HG02763 (cell line): ENCODE data around the gene DPP6.
"Not testable (repeated sequence)": the region's sequence is repeated elsewhere in the genome, so short reads cannot be mapped to it uniquely, and the experiment has no call there.

Experiments used
- ATAC-seq: cut with Tn5 transposase; IDR thresholded peaks from one replicate; pipeline ENCODE4 v1.9.1; 2021; ENCODE audit warnings: mild to moderate bottlenecking, moderate library complexity; ENCODE audit not compliant: unreplicated experiment

Gene DPP6

GRCh38 chr7:154072395-154073181 lies 20.4 kb downstream of the DPP6 start:
- not testable (repeated sequence) for ATAC-seq

- not testable (repeated sequence) for ATAC-seq
Measured at GRCh38 chr7:154078523-154078922, 26.3 kb downstream of the DPP6 start.

- ATAC-seq, result not testable (repeated sequence)
Measured at GRCh38 chr7:154080249-154080648, 28.1 kb downstream of the DPP6 start.

- ATAC-seq, result not testable (repeated sequence)
Measured at GRCh38 chr7:154087037-154087725, 35.0 kb downstream of the DPP6 start.

GRCh38 chr7:154092093-154092492 lies 39.9 kb downstream of the DPP6 start:
- ATAC-seq, result not testable (repeated sequence)

GRCh38 chr7:154095201-154095600 lies 43.0 kb downstream of the DPP6 start:
- not testable (repeated sequence) for ATAC-seq

GRCh38 chr7:154105063-154105462 lies 52.9 kb downstream of the DPP6 start:
- not testable (repeated sequence) for ATAC-seq

- ATAC-seq, result not testable (repeated sequence)
Measured at GRCh38 chr7:154109615-154110014, 57.4 kb downstream of the DPP6 start.

GRCh38 chr7:154113732-154114351 lies 61.6 kb downstream of the DPP6 start:
- ATAC-seq, result not testable (repeated sequence)

- ATAC-seq, result not testable (repeated sequence)
Measured at GRCh38 chr7:154117411-154118390, 65.5 kb downstream of the DPP6 start.

GRCh38 chr7:154120825-154121224 lies 68.6 kb downstream of the DPP6 start:
- ATAC-seq, result not testable (repeated sequence)

- ATAC-seq, result not testable (repeated sequence)
Measured at GRCh38 chr7:154122720-154123119, 70.5 kb downstream of the DPP6 start.

GRCh38 chr7:154123397-154123796 lies 71.2 kb downstream of the DPP6 start:
- not testable (repeated sequence) for ATAC-seq

- not testable (repeated sequence) for ATAC-seq
Measured at GRCh38 chr7:154129142-154129541, 76.9 kb downstream of the DPP6 start.

- not testable (repeated sequence) for ATAC-seq
Measured at GRCh38 chr7:154132617-154133016, 80.4 kb downstream of the DPP6 start.

- not testable (repeated sequence) for ATAC-seq
Measured at GRCh38 chr7:154133703-154134277, 81.6 kb downstream of the DPP6 start.

GRCh38 chr7:154134698-154135097 lies 82.5 kb downstream of the DPP6 start:
- not testable (repeated sequence) for ATAC-seq

GRCh38 chr7:154135646-154136045 lies 83.4 kb downstream of the DPP6 start:
- ATAC-seq, result not testable (repeated sequence)

- ATAC-seq, result not testable (repeated sequence)
Measured at GRCh38 chr7:154145922-154146706, 93.9 kb downstream of the DPP6 start.
